GM12878 (cell line): Measurements from ENCODE around the gene VTI1A. TPM values are rescaled to one million over a fixed set of nuclear protein-coding genes. Genes with fewer than 3 reads are reported as not detected.

Source experiments
- ATAC-seq: fragments of 200-7000 bp; cut with Tn5 transposase; 3 replicates; pipeline ENCODE4 v1.9.1; 2020; ENCODE audit warnings: mild to moderate bottlenecking, moderate library complexity
- Bru-seq: library from RNA; stranded (reverse); fragments of 400-500 nt; gene quantifications from one replicate; lab custom pipeline; 2021; lab: Mats Ljungman, UMichigan
- BruChase-seq, 2 experiments: library from RNA; stranded (reverse); fragments of 400-500 nt; gene quantifications; one replicate each; lab custom pipeline; 2021; lab: Mats Ljungman, UMichigan
- BruUV-seq: library from RNA; stranded (reverse); fragments of 400-500 nt; replicated peaks from 2 replicates; lab custom pipeline; 2021; lab: Mats Ljungman, UMichigan
- CTCF ChIA-PET: fragments of 300-600 bp; sonication (Branson Sonifier 250); formaldehyde crosslinking; extraction: SDS; loops from one replicate; lab custom pipeline; 2021; ENCODE audit warnings: inconsistent platforms; lab: Yijun Ruan, JAX
- POLR2A ChIA-PET: fragments of 350-600 bp; formaldehyde crosslinking; extraction: SDS; loops from one replicate; lab custom pipeline; 2021; ENCODE audit warnings: inconsistent platforms; lab: Charles Lee
- RAD21 ChIA-PET: fragments of 300-600 bp; sonication (Branson Sonifier 250); formaldehyde crosslinking; loops from one replicate; lab custom pipeline; 2023; ENCODE audit warnings: antibody characterized with exemption; ENCODE audit not compliant: unreplicated experiment; lab: Charles Lee
- SMC1A ChIA-PET: fragments of 300-600 bp; sonication (Branson Sonifier 250); formaldehyde crosslinking; loops from one replicate; lab custom pipeline; 2023; ENCODE audit not compliant: unreplicated experiment, uncharacterized antibody; lab: Charles Lee
- DNase-seq: peaks from one replicate; pipeline ENCODE4 v3.0.0-alpha.2; 2011; ENCODE audit warnings: low read depth, low spot score
- FAIRE-seq: peaks from 3 replicates; lab custom pipeline; 2011; peaks lifted over from hg19 to GRCh38; lab: Jason Lieb, UNC
- H2AFZ ChIP-seq: 2 replicates; pipeline ENCODE4 v1.6.0; 2011; ENCODE audit warnings: low read depth, low read length, control low read depth; ENCODE audit not compliant: control insufficient read depth
- H3K27ac ChIP-seq: 2 replicates; pipeline ENCODE4 v1.5.1; 2011; ENCODE audit warnings: control low read depth; ENCODE audit not compliant: control insufficient read depth, insufficient read depth
- H3K27me3 ChIP-seq, 2 experiments: replicated peaks in 1 of 2; 2 replicates each; pipeline versions ENCODE4 v1.6.0 to v1.6.1; 2011; ENCODE audit warnings: low read length in 1 of 2; ENCODE audit not compliant: control insufficient read depth in 2 of 2, insufficient read depth in 2 of 2
- H3K36me3 ChIP-seq, 2 experiments: 2 replicates each; pipeline ENCODE4 v1.5.1; 2011; ENCODE audit warnings: low read length in 1 of 2; ENCODE audit not compliant: control insufficient read depth in 2 of 2, insufficient read depth in 2 of 2
- H3K4me1 ChIP-seq: 2 replicates; pipeline ENCODE4 v1.6.1; 2011; ENCODE audit warnings: mild to moderate bottlenecking, low read length, moderate library complexity, mixed read lengths; ENCODE audit not compliant: control insufficient read depth, insufficient read depth
- H3K4me2 ChIP-seq: 2 replicates; pipeline ENCODE4 v1.6.0; 2011; ENCODE audit warnings: control low read depth; ENCODE audit not compliant: control insufficient read depth, insufficient read depth
- H3K4me3 ChIP-seq: fragments of 200-600 bp; sonication (generic); 2 replicates; pipeline ENCODE4 v1.5.1; 2016
- H3K79me2 ChIP-seq: 2 replicates; pipeline ENCODE4 v1.6.0; 2011; ENCODE audit warnings: low read length; ENCODE audit not compliant: control insufficient read depth, insufficient read depth
- H3K9ac ChIP-seq: 2 replicates; pipeline ENCODE4 v1.8.0; 2011; ENCODE audit warnings: low read length, control low read depth, mixed read lengths; ENCODE audit not compliant: control insufficient read depth, insufficient read depth
- H3K9me3 ChIP-seq: replicated peaks from 3 replicates; pipeline ENCODE4 v1.5.1; 2011; ENCODE audit warnings: mild to moderate bottlenecking, low read length; ENCODE audit not compliant: control insufficient read depth, insufficient read depth
- H4K20me1 ChIP-seq: 2 replicates; pipeline ENCODE4 v1.6.0; 2011; ENCODE audit not compliant: control insufficient read depth, insufficient read depth
- ATF7 ChIP-seq: fragments of 450-650 bp; IDR thresholded peaks from 2 replicates; pipeline ENCODE4 v1.6.1; 2016; ENCODE audit warnings: low read depth, mild to moderate bottlenecking
- HCFC1 ChIP-seq: fragments of 150-350 bp; IDR thresholded peaks from 2 replicates; pipeline ENCODE4 v1.6.1; 2014; ENCODE audit warnings: low read length
- NFYB ChIP-seq: IDR thresholded peaks from 2 replicates; pipeline ENCODE4 v1.6.1; 2011; ENCODE audit warnings: low read depth, mild to moderate bottlenecking, low read length, improper control_type of control experiment, moderate library complexity; ENCODE audit not compliant: insufficient read depth
- NR2C1 ChIP-seq: fragments of 450-650 bp; IDR thresholded peaks from 2 replicates; pipeline ENCODE4 v1.6.1; 2017; ENCODE audit warnings: antibody characterized with exemption, mild to moderate bottlenecking, moderate library complexity
- PML ChIP-seq: IDR thresholded peaks from 2 replicates; pipeline ENCODE4 v1.6.1; 2012; ENCODE audit warnings: low read length, inconsistent platforms
- POLR2A ChIP-seq: IDR thresholded peaks from 2 replicates; pipeline ENCODE4 v1.6.1; 2011; ENCODE audit warnings: low read depth, mild to moderate bottlenecking, low read length
- SMAD1 ChIP-seq: fragments of 450-650 bp; IDR thresholded peaks from 2 replicates; pipeline ENCODE4 v1.6.1; 2018; ENCODE audit warnings: mild to moderate bottlenecking, low read depth; ENCODE audit not compliant: partially characterized antibody
- SREBF1 ChIP-seq: IDR thresholded peaks from 2 replicates; pipeline ENCODE4 v1.6.1; 2012; ENCODE audit warnings: mild to moderate bottlenecking, low read length
- STAT3 ChIP-seq: IDR thresholded peaks from 2 replicates; pipeline ENCODE4 v1.6.1; 2011; ENCODE audit warnings: low read depth, low read length, improper control_type of control experiment
- TCF3 ChIP-seq: IDR thresholded peaks from 2 replicates; pipeline ENCODE4 v1.6.1; 2012; ENCODE audit warnings: low read depth, mild to moderate bottlenecking, low read length, borderline replicate concordance; ENCODE audit not compliant: insufficient read depth
- ZNF207 ChIP-seq: fragments of 450-650 bp; IDR thresholded peaks from 2 replicates; pipeline ENCODE4 v1.6.1; 2014; ENCODE audit warnings: antibody characterized with exemption, mild to moderate bottlenecking, borderline replicate concordance
- ZNF217 ChIP-seq: fragments of 450-650 bp; IDR thresholded peaks from 2 replicates; pipeline ENCODE4 v1.6.1; 2017; ENCODE audit warnings: antibody characterized with exemption, mild to moderate bottlenecking
- WGBS: methylation state at CpG from one replicate; pipeline ENCODE4 v1.1.6; 2016; ENCODE audit warnings: low lambda C conversion rate; ENCODE audit not compliant: insufficient replicate concordance, insufficient coverage; ENCODE audit errors: missing lambda C conversion rate; 5-methylcytosine and 5-hydroxymethylcytosine counted together
- in situ Hi-C: fragments of 300-500 bp; cut with MboI; formaldehyde crosslinking; loops from 9 replicates; pipeline ENCODE4 v1.14.3; 2018; ENCODE audit warnings: mixed read lengths
- intact Hi-C: fragments of 100-400 bp; cut with micrococcal nuclease; formaldehyde crosslinking; loops from one replicate; pipeline ENCODE4 v1.14.2; 2022; ENCODE audit not compliant: unreplicated experiment
- long read RNA-seq, 2 experiments: library from polyadenylated mRNA; unstranded; transcript quantifications; one replicate each; pipeline ENCODE4 v2.0.0, GENCODE V29; 2019 to 2020
- polyA minus RNA-seq, 3 experiments: library from RNA; depleted of rRNA, polyadenylated mRNA; stranded (reverse); fragments of >200 nt; gene quantifications; 2 replicates each; pipeline ENCODE4 v1.2.3, GENCODE V29; 2011
- polyA plus RNA-seq, 11 experiments: library from polyadenylated mRNA; depleted of rRNA in 4 of 11; unstranded in 6 of 11; stranded (reverse) in 5 of 11; fragments of >200 nt; fragmentation: Nextera tagmentation in 4 of 11; fragmentation: Illumina TruSeq in 1 of 11; extraction: Ambion mirVana in 4 of 11; extraction: Trizol in 1 of 11; gene quantifications; 1 replicate in 1 of 11; 2 replicates in 10 of 11; pipeline versions ENCODE4 v1.2.1 to v1.2.3, GENCODE V29; 2011 to 2016; ENCODE audit warnings: inconsistent platforms in 2 of 11, missing spikeins in 2 of 11, low read depth in 1 of 11
- total RNA-seq, 4 experiments: library from RNA; depleted of rRNA in 3 of 4; stranded (reverse); fragments of >200 nt in 3 of 4; fragmentation: Illumina TruSeq in 1 of 4; extraction: Trizol in 1 of 4; gene quantifications; 2 replicates each; pipeline versions ENCODE4 v1.2.1 to v1.2.3, GENCODE V29; 2013 to 2021
- TF ChIP-seq, protein P1 (sequence below): fragments of 450-650 bp; IDR thresholded peaks from 2 replicates; pipeline ENCODE4 v1.6.1; 2014; ENCODE audit warnings: mild to moderate bottlenecking
- TF ChIP-seq, protein P2 (sequence below): fragments of 450-650 bp; IDR thresholded peaks from 2 replicates; pipeline ENCODE4 v1.6.1; 2017; ENCODE audit warnings: mild to moderate bottlenecking, moderate library complexity

Gene VTI1A
- total RNA-seq (2013; cell fraction: nucleolus; rRNA removed): 189 and 219 TPM in 2 replicates
- total RNA-seq (2014; rRNA removed) (31.5 and 37.0 TPM in 2 replicates), total RNA-seq (2014; rRNA removed; fragmentation: Illumina TruSeq; extraction: Trizol) (31.0 and 32.2 TPM in 2 replicates), total RNA-seq (2021) (30.1 and 35.1 TPM in 2 replicates), polyA plus RNA-seq (2011; rRNA removed) (21.5 and 28.9 TPM in 2 replicates), polyA plus RNA-seq (2014; fragmentation: Illumina TruSeq; extraction: Trizol) (23.4 and 25.9 TPM in 2 replicates), polyA plus RNA-seq (2014; fragmentation: Nextera tagmentation; extraction: Ambion mirVana) (10 to 100 TPM; 12.4 to 12.5 TPM), polyA plus RNA-seq (2014; rRNA removed) (19.5 and 20.1 TPM in 2 replicates), polyA plus RNA-seq (2016; fragmentation: Nextera tagmentation; extraction: Ambion mirVana) (10 to 100 TPM; 38.5 to 43.2 TPM), polyA minus RNA-seq (2011; rRNA and poly(A)+ RNA removed) (22.7 and 31.1 TPM in 2 replicates), Bru-seq, nascent RNA (percentile 70 among the genes with signal in this experiment), BruChase-seq, experiment 1, labeled RNA remaining after a 6-hour chase (percentile 82 among the genes with signal in this experiment), BruChase-seq, experiment 2, labeled RNA remaining after a 2-hour chase (percentile 81 among the genes with signal in this experiment)
- 9.3 TPM for polyA plus RNA-seq (2011; ENCODE audit: low read depth)
- polyA plus RNA-seq (2011; cell fraction: cytosol; rRNA removed): 14.6 and 17.1 TPM in 2 replicates
- polyA plus RNA-seq (2011; cell fraction: nucleus; rRNA removed): 27.4 and 30.5 TPM in 2 replicates
- polyA plus RNA-seq (2012): 13.1 and 13.5 TPM in 2 replicates
- 8.2 and 8.6 TPM in 2 replicates for polyA minus RNA-seq (2011; cell fraction: cytosol; rRNA and poly(A)+ RNA removed)
- polyA minus RNA-seq (2011; cell fraction: nucleus; rRNA and poly(A)+ RNA removed): 53.7 and 97.4 TPM in 2 replicates
- long read RNA-seq, experiment 1, full-length matches to known transcripts: 11 of 15 reads
- long read RNA-seq, experiment 1, partial matches to known transcripts: 0 of 15 reads
- long read RNA-seq, experiment 1, other reads (novel, unspliced or antisense): 4 of 15 reads
- long read RNA-seq, experiment 2, full-length matches to known transcripts: 54 of 89 reads
- long read RNA-seq, experiment 2, partial matches to known transcripts: 4 of 89 reads
- long read RNA-seq, experiment 2, other reads (novel, unspliced or antisense): 31 of 89 reads

DNA sequence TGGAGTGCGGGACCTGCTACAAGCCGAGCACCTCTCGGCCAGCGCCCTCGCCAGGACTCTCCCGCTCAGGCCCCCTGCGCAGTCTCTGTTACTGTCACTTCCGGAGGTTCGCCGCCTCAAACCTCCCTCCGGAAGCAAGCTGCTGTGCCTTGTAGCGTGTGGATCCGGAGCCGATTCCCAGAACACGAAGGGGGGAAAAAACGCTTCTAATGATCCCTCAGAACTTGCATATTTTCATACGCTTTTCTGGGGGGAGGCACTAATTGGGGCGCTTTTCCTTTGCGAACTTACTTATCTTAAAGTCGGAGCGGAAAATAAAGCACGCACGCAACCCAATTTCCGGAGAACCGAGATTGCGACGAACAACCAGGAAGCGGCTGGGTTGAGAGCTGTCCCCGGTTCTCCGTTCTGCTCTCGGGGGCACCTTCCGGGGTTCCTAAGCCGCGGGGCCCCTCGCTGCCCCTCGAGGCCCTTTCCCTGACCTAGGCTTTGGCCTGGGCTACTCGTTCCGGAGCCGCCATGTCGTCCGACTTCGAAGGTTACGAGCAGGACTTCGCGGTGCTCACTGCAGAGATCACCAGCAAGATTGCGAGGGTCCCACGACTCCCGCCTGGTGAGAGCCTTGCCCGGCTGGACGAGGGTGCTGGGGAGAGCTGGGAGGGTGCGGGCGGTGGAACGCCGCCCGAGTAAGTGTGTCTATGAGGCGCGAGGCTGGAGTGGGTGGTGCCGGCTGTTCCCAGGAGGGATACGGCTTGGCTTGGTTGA lies at the start of gene VTI1A, which contains the start of gene ZDHHC6:
Gene VTI1A (plus strand): TSS at position 361 of the 765 bp plus-strand sequence. CDS start 159 bp downstream, at position 520.
Gene ZDHHC6 (minus strand): TSS at position 60 of the 765 bp plus-strand sequence. CDS start 1,478 bp downstream, outside the sequence.
- ChIA-PET RAD21 (interaction anchor here (0.8 to 1.8 kb wide), 2 partner anchors 12 to 25 kb away, joined by 3 to 6 read pairs; no protein-coding TSS in a partner anchor), SMC1A (interaction anchor here (0.7 to 1.4 kb wide), 6 partner anchors 10 to 71 kb away, joined by 3 to 6 read pairs (median 3); no protein-coding TSS in a partner anchor), CTCF (interaction anchor here (0.8 to 2.0 kb wide), 6 partner anchors 12 to 264 kb away, joined by 3 to 9 read pairs (median 6); partner anchors contain the start of gene GPAM), POLR2A (interaction anchor here (0.8 kb wide), 1 partner anchor 45 kb away, joined by 4 read pairs; no protein-coding TSS in a partner anchor)
- H4K20me1 ChIP-seq: no peaks in the 10 kb centered on the region; the same call in 1 of the 2 replicates
- H3K27me3 ChIP-seq: no peaks in the 10 kb centered on the region
- BruUV-seq: no TSS peak
- ATAC-seq: peak; percentile 91
- H3K4me2 ChIP-seq: peak within 1 kb of the TSS; percentile 80
- peak; percentile 72 for FAIRE-seq
- WGBS: under 1% methylated on average over 59 of the region's 59 CpGs
- peaks cover 55% of the 10 kb centered on the region for H3K79me2 ChIP-seq
- H3K9me3 ChIP-seq: no peaks in the 10 kb centered on the region
- in situ Hi-C loops (no loop called here), intact Hi-C loops (loop anchor here (5.0 kb wide), 1 partner anchor 70 kb away; no protein-coding TSS in a partner anchor)
- peak within 1 kb of the TSS; percentile 97 for H2AFZ ChIP-seq
- H3K36me3 ChIP-seq: peaks cover 0 to 12% of the 10 kb centered on the region in 2 experiments; a peak in 3 of 4 replicates
- H3K27ac ChIP-seq: peak within 1 kb of the TSS; percentile 97
- peak within 1 kb of the TSS; percentile 98 for H3K9ac ChIP-seq
- peak; percentile 37 for DNase-seq
- H3K4me1 ChIP-seq: peaks cover 8% of the 10 kb centered on the region
- H3K4me3 ChIP-seq: peak within 1 kb of the TSS; percentile 93
- TF ChIP-seq ATF7 (peak; percentile 81; the same call in 1 of the 2 replicates), POLR2A (peak; percentile 96), NR2C1 (peak; percentile 68), NFYB (no peak), ZNF207 (peak; percentile 96), HCFC1 (peak; percentile 73), SREBF1 (peak; percentile 12; the same call in 1 of the 2 replicates), TCF3 (0 out of 2 replicates have a peak, but pooled peaks have one; percentile 39), PML (peak; percentile 62), STAT3 (no peak), ZNF217 (0 out of 2 replicates have a peak, but pooled peaks have one; percentile 36), SMAD1 (no peak)
- TF ChIP-seq, protein P1, sequence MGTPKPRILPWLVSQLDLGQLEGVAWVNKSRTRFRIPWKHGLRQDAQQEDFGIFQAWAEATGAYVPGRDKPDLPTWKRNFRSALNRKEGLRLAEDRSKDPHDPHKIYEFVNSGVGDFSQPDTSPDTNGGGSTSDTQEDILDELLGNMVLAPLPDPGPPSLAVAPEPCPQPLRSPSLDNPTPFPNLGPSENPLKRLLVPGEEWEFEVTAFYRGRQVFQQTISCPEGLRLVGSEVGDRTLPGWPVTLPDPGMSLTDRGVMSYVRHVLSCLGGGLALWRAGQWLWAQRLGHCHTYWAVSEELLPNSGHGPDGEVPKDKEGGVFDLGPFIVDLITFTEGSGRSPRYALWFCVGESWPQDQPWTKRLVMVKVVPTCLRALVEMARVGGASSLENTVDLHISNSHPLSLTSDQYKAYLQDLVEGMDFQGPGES: peak; percentile 44; the same call in 1 of the 2 replicates
- TF ChIP-seq, protein P2, sequence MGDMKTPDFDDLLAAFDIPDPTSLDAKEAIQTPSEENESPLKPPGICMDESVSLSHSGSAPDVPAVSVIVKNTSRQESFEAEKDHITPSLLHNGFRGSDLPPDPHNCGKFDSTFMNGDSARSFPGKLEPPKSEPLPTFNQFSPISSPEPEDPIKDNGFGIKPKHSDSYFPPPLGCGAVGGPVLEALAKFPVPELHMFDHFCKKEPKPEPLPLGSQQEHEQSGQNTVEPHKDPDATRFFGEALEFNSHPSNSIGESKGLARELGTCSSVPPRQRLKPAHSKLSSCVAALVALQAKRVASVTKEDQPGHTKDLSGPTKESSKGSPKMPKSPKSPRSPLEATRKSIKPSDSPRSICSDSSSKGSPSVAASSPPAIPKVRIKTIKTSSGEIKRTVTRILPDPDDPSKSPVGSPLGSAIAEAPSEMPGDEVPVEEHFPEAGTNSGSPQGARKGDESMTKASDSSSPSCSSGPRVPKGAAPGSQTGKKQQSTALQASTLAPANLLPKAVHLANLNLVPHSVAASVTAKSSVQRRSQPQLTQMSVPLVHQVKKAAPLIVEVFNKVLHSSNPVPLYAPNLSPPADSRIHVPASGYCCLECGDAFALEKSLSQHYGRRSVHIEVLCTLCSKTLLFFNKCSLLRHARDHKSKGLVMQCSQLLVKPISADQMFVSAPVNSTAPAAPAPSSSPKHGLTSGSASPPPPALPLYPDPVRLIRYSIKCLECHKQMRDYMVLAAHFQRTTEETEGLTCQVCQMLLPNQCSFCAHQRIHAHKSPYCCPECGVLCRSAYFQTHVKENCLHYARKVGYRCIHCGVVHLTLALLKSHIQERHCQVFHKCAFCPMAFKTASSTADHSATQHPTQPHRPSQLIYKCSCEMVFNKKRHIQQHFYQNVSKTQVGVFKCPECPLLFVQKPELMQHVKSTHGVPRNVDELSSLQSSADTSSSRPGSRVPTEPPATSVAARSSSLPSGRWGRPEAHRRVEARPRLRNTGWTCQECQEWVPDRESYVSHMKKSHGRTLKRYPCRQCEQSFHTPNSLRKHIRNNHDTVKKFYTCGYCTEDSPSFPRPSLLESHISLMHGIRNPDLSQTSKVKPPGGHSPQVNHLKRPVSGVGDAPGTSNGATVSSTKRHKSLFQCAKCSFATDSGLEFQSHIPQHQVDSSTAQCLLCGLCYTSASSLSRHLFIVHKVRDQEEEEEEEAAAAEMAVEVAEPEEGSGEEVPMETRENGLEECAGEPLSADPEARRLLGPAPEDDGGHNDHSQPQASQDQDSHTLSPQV: no peak
